Measurements from ENCODE around the gene DCDC2C. TPM values are rescaled to one million over a fixed set of nuclear protein-coding genes. Genes with fewer than 3 reads are reported as not detected.

The DCDC2C gene
- polyA plus RNA-seq, 12 donors: 0.17 to 7.3 (median 0.34) TPM; not detected in 5

- no peak for DNase-seq
Observed at GRCh38 chr2:3743951-3744555, 40.7 kb downstream of the DCDC2C start.

GRCh38 chr2:3745920-3746319 lies 42.5 kb downstream of the DCDC2C start:
- no peak for DNase-seq

- no peak for DNase-seq
Observed at GRCh38 chr2:3747032-3747654, 43.8 kb downstream of the DCDC2C start.

- no peak for DNase-seq
Observed at GRCh38 chr2:3747826-3748225, 44.5 kb downstream of the DCDC2C start.

- no peak for DNase-seq
Observed at GRCh38 chr2:3749201-3749600, 45.8 kb downstream of the DCDC2C start.

GRCh38 chr2:3751251-3751650 lies 47.9 kb downstream of the DCDC2C start:
- no peak for DNase-seq

GRCh38 chr2:3751806-3752205 lies 48.4 kb downstream of the DCDC2C start:
- no peak for DNase-seq

- DNase-seq: no peak
Observed at GRCh38 chr2:3752376-3752775, 49.0 kb downstream of the DCDC2C start.

GRCh38 chr2:3753561-3753960 lies 50.2 kb downstream of the DCDC2C start:
- DNase-seq: no peak

GRCh38 chr2:3754280-3754679 lies 50.9 kb downstream of the DCDC2C start:
- DNase-seq: no peak

GRCh38 chr2:3754795-3755194 lies 51.4 kb downstream of the DCDC2C start:
- no peak for DNase-seq

GRCh38 chr2:3755277-3755676 lies 51.9 kb downstream of the DCDC2C start:
- DNase-seq: no peak

GRCh38 chr2:3756306-3756705 lies 52.9 kb downstream of the DCDC2C start:
- DNase-seq: no peak

GRCh38 chr2:3758906-3759305 lies 55.5 kb downstream of the DCDC2C start:
- DNase-seq: no peak

GRCh38 chr2:3759331-3759730 lies 56.0 kb downstream of the DCDC2C start:
- no peak for DNase-seq

GRCh38 chr2:3759761-3760160 lies 56.4 kb downstream of the DCDC2C start:
- DNase-seq: no peak

GRCh38 chr2:3761272-3761671 lies 57.9 kb downstream of the DCDC2C start:
- no peak for DNase-seq

- no peak for DNase-seq
Observed at GRCh38 chr2:3762771-3763447, 59.5 kb downstream of the DCDC2C start.

GRCh38 chr2:3766824-3767223 lies 63.4 kb downstream of the DCDC2C start:
- DNase-seq: no peak

GRCh38 chr2:3768960-3769765 lies 65.8 kb downstream of the DCDC2C start:
- DNase-seq: no peak

- DNase-seq: no peak
Observed at GRCh38 chr2:3769766-3770165, 66.4 kb downstream of the DCDC2C start.

GRCh38 chr2:3770724-3771415 lies 67.5 kb downstream of the DCDC2C start:
- no peak for DNase-seq
